ENCODE data around the gene KLK4. TPM values are rescaled to one million over a fixed set of nuclear protein-coding genes. Genes with fewer than 3 reads are reported as not detected.

KLK4 gene
- not detected in 2 replicates for total RNA-seq

GRCh38 chr19:50911206-50912101 lies at the start of gene KLK4:
TSS of gene KLK4 (minus strand) at chr19:50911395. CDS start at chr19:50910738, 657 bp downstream.

GRCh38 chr19:50952910-50953309 lies 41.7 kb upstream of the KLK4 start, which contains the start of gene KLK5:
TSS of gene KLK5 (minus strand) at chr19:50953038. CDS start at chr19:50952657, 381 bp downstream.

GRCh38 chr19:50873056-50873455 lies 38.1 kb downstream of the KLK4 start, which contains the start of gene KLK2:
TSS of gene KLK2 (plus strand) at chr19:50873439. CDS start at chr19:50873474, 35 bp downstream.

Other genes with a start within 250 kb of the KLK4 start
- gene SHANK1, start 191.6 kb downstream of the KLK4 start, total RNA-seq = 0.22 and 4.9 TPM in 2 replicates
- 1.8 and 11.5 TPM in 2 replicates for gene CLEC11A, start 188.0 kb downstream of the KLK4 start, total RNA-seq
- gene GPR32, start 140.9 kb downstream of the KLK4 start, total RNA-seq = not detected in 2 replicates
- gene ACP4, start 121.0 kb downstream of the KLK4 start, total RNA-seq = not detected in 2 replicates
- gene KLK1, start 87.6 kb downstream of the KLK4 start, total RNA-seq = not detected in 2 replicates
- not detected in 2 replicates for gene KLK15, start 77.8 kb downstream of the KLK4 start, total RNA-seq
- not detected in 2 replicates for gene KLK3, start 56.5 kb downstream of the KLK4 start, total RNA-seq
- not detected in 2 replicates for gene KLK2, start 38.0 kb downstream of the KLK4 start, total RNA-seq
- gene KLK5, start 41.6 kb upstream of the KLK4 start, total RNA-seq = 0.14 TPM in 1 of 2 replicates, not detected in the other
- gene KLK6, start 58.2 kb upstream of the KLK4 start, total RNA-seq = not detected in 2 replicates
- gene KLK7, start 72.5 kb upstream of the KLK4 start, total RNA-seq = not detected in 2 replicates
- gene KLK8, start 90.2 kb upstream of the KLK4 start, total RNA-seq = not detected in 2 replicates
- gene KLK10, start 108.3 kb upstream of the KLK4 start, total RNA-seq = not detected in 2 replicates
- not detected in 2 replicates for gene KLK11, start 115.2 kb upstream of the KLK4 start, total RNA-seq
- gene KLK12, start 123.6 kb upstream of the KLK4 start, total RNA-seq = not detected in 2 replicates
- gene KLK13, start 153.7 kb upstream of the KLK4 start, total RNA-seq = not detected in 2 replicates
- not detected in 2 replicates for gene KLK14, start 171.5 kb upstream of the KLK4 start, total RNA-seq
- 5.9 and 6.3 TPM in 2 replicates for gene CTU1, start 197.0 kb upstream of the KLK4 start, total RNA-seq
- gene SIGLEC9, start 213.5 kb upstream of the KLK4 start, total RNA-seq = 0.22 TPM in 1 of 2 replicates, not detected in the other
- not detected in 2 replicates for gene SIGLEC7, start 230.9 kb upstream of the KLK4 start, total RNA-seq